ENCODE results near the gene OPCML.

Gene OPCML

GRCh38 chr11:132876239-132876638, 656.1 kb downstream of the OPCML start:
- no peak for DNase-seq (ENCODE audit: insufficient read length, low spot score)
- FAIRE-seq, result no peak

DNA sequence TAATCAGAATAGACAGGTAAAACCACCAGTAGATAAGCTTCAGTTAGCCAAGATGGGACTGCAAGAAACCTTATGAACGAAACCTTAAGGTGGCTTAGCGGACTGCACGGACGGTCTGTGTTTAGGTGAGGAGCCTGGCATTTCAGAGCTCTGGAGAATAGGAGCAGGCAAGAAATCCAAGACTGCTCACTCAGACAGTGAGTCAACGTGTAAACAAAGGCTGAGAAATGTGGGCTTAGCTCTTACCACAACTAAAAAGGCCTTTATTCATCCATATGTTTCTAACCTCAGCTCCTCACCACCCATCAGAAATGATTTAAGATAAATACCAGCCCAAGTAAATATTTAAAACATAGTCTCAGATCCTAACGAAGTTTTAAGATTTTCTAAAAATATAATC, 657.7 kb downstream of the OPCML start:
- FAIRE-seq, result no peak
- no peak for DNase-seq (ENCODE audit: insufficient read length, low spot score)

DNA sequence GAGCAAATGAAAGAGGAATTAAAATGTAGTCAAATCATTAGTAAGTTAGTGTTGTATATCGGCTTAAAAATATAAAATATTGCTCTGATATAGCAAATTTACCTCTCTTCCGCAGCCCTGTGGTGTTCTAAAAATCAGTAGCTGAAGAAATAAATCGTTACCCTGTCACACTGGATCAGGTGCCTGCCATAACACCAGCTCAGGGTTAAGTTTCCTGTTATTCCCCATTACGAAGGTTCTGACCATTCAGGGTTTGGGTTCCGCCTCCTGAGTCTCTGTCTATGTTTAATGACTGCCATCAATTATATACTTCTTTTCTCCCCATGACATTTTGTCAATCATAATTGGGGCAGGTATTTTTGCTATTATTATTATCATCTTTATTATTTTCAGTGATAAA, 658.5 kb downstream of the OPCML start:
- DNase-seq (ENCODE audit: insufficient read length, low spot score), result no peak

DNA sequence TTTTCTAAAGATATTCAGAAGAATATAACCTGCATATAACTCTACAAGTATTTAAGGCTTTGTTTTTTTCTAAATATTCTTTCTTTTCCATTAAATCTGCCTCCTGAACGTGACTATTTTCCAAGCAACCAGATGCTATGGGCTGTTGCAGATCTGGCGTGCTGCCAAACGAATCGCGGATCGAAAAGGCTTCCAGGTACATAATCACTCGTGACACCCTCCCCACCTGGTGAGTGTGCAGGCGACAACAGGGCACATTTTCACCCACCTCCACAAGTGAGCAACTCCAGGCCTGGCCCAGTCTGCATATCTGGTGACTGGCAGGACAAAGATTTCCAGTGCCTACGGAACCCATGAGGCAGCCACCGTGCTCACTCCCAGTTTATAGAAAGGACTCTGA, 660.1 kb downstream of the OPCML start:
- no peak for FAIRE-seq
- no peak for DNase-seq (ENCODE audit: insufficient read length, low spot score)

More for the DNA sequence above, 658.5 kb downstream of the OPCML start:
- FAIRE-seq, result no peak

- no peak for FAIRE-seq
- no peak for DNase-seq (ENCODE audit: insufficient read length, low spot score)
Observed at GRCh38 chr11:132866783-132867545, 665.3 kb downstream of the OPCML start.

- no peak for DNase-seq (ENCODE audit: insufficient read length, low spot score)
- FAIRE-seq, result no peak
Observed at GRCh38 chr11:132865623-132866022, 666.7 kb downstream of the OPCML start.

DNA sequence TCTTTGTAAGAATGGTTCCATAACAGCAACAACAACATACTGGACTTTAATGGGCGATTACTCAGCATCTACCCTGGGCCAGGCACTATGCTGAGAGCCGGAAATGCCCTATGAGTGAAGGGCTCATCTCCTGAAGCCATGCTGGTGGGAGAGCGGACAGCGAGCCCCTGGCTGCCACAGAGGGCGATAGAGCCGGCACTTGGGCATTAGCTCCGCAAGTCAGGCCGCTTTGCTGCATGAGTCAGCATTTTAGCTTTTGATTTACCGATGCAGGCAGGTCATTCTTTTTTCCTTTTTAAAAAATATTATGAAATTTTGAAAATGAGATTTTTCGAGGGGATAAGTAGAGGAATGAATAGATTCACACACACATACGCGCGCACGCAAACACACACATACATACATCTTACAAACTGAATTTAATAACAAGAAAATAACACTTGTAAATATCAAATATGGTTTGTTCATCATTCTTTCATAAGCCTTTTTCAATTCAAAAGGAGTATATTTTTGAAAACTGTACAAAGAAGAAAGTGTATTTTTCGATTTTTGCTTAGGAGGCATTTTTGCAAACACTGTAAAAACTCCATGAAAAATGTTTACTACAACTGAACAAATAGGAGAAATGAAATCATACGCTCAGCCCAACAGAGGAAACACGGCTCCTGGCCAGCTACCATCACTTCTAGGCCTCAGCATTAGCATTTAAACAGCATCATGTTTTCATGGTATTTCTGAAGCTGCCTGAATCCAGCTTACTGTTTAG, 667.3 kb downstream of the OPCML start:
- FAIRE-seq, result no peak
- no peak for DNase-seq (ENCODE audit: insufficient read length, low spot score)

GRCh38 chr11:132862933-132863332, 669.4 kb downstream of the OPCML start:
- FAIRE-seq, result no peak
- no peak for DNase-seq (ENCODE audit: insufficient read length, low spot score)

- no peak for FAIRE-seq
- DNase-seq (ENCODE audit: insufficient read length, low spot score), result no peak
Observed at GRCh38 chr11:132862137-132862536, 670.2 kb downstream of the OPCML start.

- DNase-seq (ENCODE audit: insufficient read length, low spot score) (no peak), FAIRE-seq (no peak)
Observed at GRCh38 chr11:132859306-132859705, 673.0 kb downstream of the OPCML start.

DNA sequence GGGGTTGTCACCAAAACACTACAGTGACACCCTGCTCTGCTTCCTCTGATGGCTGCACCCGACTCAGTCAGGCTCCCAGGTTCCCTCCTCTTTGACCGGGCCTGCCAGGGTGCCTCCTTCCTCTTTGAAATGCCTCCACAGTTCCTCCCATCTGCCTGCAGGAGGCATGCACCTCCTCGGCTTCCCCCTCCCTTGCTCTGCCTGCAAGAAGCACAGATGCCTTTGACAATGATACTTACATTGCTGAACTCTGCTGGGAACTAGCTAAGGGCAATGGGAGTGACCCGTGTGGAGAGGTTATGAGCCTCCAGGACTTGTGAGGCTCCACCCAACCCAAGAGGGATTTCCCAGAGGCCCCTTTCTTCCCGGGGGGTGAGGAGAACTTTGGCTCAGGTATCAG, 674.1 kb downstream of the OPCML start:
- DNase-seq (ENCODE audit: insufficient read length, low spot score), result no peak
- no peak for FAIRE-seq

- FAIRE-seq (no peak), DNase-seq (ENCODE audit: insufficient read length, low spot score) (no peak)
Observed at GRCh38 chr11:132856032-132856431, 676.3 kb downstream of the OPCML start.

- FAIRE-seq, result no peak
- no peak for DNase-seq (ENCODE audit: insufficient read length, low spot score)
Observed at GRCh38 chr11:132855516-132855915, 676.8 kb downstream of the OPCML start.

DNA sequence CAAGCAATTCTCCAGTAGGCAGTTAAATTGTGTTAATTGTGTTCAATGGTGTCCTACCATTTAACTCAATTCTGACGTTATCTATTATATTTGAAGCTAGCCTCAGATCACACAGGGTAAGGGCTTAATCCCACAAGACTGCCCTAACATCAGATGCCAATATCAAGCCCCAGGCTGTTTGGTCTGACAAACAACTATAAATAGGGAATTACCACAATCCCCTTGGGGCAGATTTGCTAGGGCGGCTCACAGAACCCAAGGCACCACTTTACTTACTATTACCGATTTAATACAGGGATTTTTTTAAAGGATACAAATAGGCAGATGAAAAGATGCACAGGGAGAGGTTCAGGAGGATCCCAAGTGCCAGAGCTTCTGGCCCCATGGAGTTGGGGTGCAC, 678.4 kb downstream of the OPCML start:
- no peak for FAIRE-seq

GRCh38 chr11:132852361-132852760, 679.9 kb downstream of the OPCML start:
- no peak for FAIRE-seq

More for the DNA sequence above, 678.4 kb downstream of the OPCML start:
- DNase-seq (ENCODE audit: insufficient read length, low spot score), result no peak

DNA sequence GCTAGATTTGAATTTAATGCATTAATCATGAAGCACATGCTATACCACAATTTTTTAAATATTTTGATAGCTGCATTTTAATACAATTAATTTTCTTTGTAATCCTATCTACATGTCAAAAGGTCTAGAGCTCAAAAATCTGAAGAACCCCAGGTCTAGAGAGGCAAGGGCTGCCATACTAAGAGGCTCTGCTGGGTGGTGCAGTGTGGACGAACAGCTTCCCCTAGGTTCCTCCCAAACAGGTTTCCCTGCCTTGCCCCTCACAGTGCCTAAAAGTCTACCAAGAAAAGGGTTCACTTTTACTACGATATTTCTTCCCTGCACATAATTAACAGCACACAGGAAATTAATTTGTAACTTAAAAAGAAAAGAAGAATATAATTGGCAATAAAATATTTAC, 681.1 kb downstream of the OPCML start:
- FAIRE-seq, result no peak
- no peak for DNase-seq (ENCODE audit: insufficient read length, low spot score)

More at GRCh38 chr11:132852361-132852760, 679.9 kb downstream of the OPCML start:
- no peak for DNase-seq (ENCODE audit: insufficient read length, low spot score)

- FAIRE-seq (no peak), DNase-seq (ENCODE audit: insufficient read length, low spot score) (no peak)
Observed at GRCh38 chr11:132850266-132850665, 682.0 kb downstream of the OPCML start.

DNA sequence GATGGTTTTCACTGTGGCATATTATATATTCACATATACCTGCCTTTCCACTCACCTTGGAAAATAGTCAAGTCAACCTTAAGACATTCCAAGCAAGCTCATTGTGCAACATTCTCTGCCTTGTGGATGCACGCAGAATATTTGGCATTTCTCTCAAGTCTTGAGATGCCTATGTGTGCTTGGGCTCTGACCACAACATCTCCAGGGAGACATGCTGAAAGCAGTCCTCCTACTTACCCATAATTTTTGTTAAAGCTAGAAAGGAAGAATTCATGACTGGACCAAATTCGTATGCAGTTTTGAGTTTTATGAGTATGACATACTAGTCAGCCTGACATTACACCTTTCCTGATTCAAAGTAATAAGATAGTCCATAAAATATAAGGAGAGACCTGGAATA, 684.0 kb downstream of the OPCML start:
- FAIRE-seq (no peak), DNase-seq (ENCODE audit: insufficient read length, low spot score) (no peak)

DNA sequence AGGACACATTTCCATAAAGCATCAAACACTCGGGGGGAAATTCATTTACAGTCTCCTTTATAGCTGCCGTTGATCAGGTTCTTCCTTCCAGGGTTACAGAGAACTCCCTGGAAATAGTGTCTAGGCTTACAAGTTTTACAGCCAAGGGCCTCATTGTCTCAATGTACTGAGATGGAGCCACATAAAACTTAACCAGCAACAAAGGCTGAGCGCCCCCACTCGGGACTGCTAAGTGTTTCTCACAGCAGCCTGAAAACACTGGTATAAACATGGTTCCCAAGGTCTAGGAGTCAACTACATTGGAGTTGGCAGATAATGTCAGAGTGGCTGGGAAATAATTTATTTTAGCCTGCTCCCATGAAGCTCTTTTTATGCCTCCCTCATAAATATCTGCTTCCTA, 686.2 kb downstream of the OPCML start:
- DNase-seq (ENCODE audit: insufficient read length, low spot score) (no peak), FAIRE-seq (no peak)

- DNase-seq (ENCODE audit: insufficient read length, low spot score) (no peak), FAIRE-seq (no peak)
Observed at GRCh38 chr11:132844956-132845696, 687.2 kb downstream of the OPCML start.

DNA sequence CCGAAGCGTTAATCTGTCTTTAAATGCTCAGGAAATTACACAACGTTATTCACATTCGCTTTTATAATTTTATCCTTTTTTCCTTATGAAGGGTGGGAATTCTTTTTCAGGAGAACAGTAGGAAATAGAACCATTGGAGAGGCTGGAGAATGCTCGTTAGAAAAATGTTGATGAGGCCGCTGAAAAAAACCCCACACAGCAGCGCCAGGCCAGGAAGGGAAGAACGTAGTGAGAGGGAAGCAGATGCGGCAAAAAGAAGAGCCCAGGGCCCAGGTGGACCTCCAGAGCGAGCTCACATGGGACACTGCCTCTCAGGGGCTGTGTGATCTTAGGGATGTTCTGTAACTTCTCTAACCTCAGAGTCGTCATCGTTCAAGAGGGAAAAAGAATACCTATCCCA, 691.6 kb downstream of the OPCML start:
- FAIRE-seq (no peak), DNase-seq (ENCODE audit: insufficient read length, low spot score) (no peak)

All from GM19239 (cell line).